GM21737 (cell line): ENCODE results near the gene RCAN2.

Source experiments
- ATAC-seq: cut with Tn5 transposase; IDR thresholded peaks from one replicate; pipeline ENCODE4 v1.9.1; 2021; ENCODE audit warnings: mild to moderate bottlenecking, moderate library complexity; ENCODE audit not compliant: unreplicated experiment

RCAN2 gene

DNA sequence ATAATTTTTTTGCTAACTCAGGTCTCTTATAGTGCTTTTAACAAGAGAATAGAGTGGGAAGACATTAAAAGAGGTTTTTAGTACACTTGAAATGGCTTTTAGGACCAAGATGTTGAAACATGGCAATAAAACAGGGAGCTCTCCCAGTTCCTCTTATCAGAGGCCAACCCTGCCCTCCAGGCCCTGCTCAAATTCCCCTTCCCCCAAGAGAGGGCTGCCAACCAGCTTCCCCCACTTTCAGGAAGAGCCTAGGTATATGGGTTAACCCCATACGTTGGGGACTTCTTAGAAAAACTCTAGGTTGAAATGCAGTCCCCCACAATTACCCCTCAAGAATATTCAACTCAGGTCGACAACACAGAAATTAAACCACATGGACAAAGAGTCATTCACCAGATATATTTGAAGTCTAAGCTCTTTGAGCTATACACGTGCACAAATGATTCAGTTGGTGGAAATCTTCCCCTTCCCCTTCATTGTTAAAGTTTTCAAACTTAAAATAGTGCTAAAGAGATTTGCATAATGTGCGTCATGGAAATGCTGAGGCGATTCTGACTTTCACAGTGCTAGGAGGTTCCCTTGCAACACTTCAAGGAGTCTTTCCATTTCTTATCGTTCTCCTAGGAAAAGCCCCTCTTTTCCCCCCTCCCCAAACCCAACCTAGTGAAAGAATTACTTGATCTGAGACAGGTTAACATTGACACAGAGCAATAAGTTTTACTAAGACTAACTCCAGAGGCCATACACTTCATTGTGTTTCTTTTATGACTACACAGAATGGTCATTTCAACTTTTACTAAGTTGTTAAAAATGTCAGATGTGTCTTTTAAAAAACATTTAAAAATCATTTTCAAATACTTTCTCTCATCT, 270.7 kb downstream of the RCAN2 start:
- ATAC-seq = peak; percentile 61

DNA sequence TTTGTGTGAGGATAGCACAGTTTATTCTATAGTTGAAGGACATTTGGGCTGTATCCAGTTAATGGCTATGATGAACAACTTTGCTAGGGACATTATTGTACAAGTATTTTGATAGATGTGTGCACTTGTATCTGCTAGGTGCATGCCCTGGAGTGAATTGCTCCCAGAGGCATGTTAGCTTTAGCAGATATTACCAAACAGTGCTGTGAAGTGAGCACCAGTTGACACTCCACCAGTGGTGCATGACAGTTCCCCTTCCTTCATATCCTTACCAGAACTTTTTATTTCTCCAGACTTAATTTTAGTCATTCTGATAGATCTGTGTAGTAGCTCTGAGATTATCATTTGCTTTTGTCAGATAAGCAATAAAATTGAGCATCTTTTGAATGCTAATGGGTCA, 271.6 kb downstream of the RCAN2 start:
- no peak for ATAC-seq

DNA sequence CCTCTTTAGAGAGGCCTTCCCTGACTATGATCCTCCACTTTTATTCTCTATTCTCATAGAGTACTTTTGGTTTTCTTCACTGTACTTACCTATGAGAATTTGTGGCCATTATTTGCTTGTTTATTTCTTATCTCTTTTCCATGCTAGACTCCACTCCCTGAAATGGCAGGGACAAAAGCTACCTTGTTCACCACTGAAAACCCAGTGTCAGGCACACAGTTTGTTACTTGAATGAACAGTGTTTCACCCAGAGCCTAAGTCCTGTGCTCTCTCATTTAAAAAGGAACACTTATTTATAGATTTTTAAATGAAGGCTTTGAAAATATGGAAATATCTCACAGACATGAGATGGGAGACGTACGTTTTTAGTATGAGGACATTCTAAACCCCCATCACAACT, 272.8 kb downstream of the RCAN2 start:
- no peak for ATAC-seq

DNA sequence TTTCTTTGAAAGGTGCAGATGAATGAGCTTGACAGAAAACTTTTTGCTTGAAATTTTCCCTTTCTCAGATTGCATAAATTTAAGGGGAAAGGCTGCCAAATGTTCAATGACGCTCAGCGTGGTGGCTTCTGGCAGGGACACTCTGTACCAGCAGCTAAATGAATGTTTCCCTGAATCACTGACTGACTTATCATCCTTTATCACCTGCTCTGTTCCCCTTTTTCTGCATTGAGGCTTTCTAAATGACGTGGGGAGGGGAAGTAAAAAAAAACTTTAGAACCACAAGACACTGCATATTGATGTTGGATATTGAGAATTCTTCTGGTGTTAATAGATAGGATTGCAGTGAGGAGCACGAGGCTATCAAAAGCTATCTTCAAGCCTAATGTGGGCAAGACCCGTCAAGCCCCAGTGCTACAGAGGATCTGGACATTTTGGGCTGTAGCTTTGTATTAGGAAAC, 273.5 kb downstream of the RCAN2 start:
- ATAC-seq = peak; percentile 45

DNA sequence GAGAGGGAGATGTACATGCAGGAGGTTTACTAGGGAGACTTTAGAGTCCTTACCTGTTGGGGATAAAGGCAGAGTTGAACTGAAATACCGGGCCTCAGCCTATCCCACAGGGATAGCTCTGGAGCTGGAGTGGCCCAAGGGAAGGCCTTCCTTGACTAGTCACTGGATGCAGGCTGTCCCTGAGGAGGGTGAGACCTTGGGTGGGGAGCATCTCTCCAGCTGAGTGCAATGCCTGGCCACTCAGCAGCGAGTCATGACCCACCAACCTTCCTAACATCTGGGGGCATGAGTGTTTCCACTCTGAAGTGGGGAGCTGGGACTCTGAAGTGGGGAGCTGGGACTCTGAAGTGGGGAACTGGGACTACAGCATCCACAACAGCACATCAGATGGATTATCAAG, 274.4 kb downstream of the RCAN2 start:
- ATAC-seq = no peak

DNA sequence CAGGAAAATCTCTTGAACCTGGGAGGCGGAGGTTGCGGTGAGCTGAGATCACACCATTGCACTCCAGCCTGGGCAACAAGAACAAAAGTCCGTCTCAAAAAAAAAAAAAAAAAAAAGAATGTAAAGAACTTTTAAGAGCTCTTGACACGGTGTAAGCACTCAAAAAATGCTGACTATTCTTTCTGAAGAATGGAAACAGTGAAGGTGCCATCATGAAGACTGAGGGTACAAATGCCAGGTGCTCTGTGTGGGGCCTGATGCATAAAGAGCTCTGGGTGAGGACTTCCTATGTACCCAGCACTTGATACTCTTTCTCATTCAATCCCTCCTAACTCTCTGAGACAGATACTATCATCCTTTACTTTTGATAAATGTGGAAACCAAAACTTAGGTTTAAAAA, 275.5 kb downstream of the RCAN2 start:
- ATAC-seq = no peak

DNA sequence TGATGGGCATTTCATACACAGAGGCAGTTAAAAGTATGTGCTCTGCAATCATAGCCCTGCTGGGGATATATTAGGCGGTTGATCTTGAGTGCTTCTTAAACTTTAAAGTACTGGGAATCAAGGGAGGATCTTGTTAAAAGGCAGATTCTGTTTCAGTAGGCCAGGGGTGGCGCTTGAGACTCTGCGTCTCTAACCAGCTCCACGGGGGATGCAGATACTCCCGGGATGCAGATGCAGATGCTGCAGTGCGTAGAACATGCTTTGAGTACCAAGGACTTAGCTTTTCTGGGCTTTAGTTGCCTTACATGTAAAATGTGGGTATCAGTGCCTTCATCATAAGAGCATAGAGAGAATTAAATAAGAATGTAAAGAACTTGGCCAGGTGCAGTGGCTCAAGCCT, 276.0 kb downstream of the RCAN2 start:
- ATAC-seq = no peak

DNA sequence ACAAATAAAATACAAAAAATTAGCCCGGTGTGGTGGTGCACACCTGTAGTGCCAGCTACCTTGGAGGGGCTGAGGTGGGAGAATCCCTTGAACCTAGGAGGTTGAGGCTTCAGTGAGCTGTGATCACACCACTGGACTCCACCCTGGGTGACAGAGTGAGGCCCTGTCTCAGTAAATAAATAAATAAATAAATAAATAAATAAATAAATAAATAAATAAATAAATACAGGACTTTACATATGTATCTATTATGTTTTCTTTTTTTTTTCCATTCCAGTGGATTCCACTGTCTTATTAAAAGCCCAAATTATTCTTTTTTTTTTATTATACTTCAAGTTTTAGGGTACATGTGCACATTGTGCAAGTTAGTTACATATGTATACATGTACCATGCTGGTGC, 279.3 kb downstream of the RCAN2 start:
- ATAC-seq = no peak

DNA sequence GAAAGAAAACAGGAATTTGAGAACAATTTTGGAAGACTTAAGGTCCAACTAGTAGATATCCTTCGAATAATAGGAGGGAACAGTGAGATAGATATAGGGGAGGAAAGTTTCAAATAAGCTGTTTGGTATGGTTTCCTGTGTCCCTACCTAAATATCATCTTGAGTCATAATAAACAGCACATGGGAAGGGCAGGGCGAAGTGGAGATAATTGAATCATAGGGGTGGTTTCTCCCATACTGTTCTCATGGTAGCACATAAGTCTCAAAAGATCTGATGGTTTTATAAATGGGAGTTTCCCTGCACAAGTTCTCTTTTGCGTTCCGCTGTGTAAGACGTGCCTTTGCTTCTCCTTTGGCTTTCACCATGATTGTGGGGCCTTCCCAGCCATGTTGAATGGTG, 281.0 kb downstream of the RCAN2 start:
- ATAC-seq = no peak

DNA sequence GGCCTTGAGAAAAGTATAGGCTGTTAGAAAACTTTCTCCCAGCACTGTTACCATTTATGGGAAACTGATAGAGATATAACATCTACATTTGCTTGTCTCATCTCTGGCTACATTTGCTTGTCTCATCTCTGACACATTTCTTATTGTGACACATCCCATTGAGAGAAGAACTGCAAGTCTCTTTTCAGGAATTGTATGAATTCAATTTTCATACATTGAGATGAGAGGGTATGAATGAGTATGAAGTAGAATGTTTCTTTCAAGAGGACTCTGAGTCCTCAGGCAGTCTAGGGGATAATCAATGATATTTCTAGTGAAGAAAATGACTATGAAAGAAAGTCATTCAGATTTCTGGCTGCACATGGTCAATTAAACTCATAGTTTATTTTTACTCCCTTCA, 282.9 kb downstream of the RCAN2 start:
- no peak for ATAC-seq

DNA sequence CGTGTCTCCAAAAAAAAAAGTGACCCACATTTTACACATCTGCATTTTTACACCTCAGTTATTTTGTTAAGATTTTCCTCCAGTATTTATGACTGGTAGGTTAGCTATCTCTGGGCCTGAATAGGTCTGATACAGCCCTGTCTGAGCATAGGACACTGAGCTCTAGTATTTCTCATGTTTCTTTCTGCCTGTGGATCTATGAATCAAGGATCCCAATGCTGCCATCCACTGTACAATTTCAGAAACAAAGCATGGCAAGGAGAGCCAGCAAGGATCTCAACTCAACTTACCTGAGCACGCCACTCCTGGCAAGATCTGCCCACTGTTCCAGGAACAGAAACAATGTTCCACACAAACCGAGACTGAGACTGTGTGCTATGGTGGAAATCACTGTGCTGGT, 284.1 kb downstream of the RCAN2 start:
- no peak for ATAC-seq

DNA sequence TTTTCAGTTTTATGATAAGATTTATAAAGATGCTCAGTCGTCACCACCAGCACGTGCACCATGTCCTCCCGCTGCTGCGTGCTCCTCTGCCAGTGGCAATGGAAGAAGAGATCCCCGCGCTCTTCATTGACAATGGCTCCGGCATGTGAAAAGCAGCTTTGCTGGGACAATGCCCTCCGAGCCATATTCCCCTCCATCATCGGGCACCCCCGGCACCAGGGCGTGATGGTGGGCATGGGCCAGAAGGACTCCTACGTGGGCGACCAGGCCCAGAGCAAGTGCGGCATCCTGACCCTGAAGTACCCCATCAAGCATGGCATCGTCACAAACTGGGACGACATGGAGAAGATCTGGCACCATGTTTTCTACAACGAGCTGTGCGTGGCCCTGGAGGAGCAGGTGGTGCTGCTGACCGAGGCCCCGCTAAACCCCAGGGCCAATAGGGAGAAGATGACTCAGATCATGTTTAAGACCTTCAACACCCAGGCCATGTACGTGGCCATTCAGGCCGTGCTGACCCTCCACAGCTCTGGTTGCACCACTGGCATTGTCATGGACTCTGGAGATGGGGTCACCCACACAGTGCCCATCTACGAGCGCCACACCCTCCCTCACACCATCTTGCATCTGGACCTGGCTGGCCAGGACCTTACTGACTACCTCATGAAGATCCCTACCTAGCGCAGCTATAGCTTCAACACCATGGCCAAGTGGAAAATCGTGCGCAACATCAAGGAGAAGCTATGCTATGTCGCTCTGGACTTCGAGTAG, 286.2 kb downstream of the RCAN2 start:
- no peak for ATAC-seq

DNA sequence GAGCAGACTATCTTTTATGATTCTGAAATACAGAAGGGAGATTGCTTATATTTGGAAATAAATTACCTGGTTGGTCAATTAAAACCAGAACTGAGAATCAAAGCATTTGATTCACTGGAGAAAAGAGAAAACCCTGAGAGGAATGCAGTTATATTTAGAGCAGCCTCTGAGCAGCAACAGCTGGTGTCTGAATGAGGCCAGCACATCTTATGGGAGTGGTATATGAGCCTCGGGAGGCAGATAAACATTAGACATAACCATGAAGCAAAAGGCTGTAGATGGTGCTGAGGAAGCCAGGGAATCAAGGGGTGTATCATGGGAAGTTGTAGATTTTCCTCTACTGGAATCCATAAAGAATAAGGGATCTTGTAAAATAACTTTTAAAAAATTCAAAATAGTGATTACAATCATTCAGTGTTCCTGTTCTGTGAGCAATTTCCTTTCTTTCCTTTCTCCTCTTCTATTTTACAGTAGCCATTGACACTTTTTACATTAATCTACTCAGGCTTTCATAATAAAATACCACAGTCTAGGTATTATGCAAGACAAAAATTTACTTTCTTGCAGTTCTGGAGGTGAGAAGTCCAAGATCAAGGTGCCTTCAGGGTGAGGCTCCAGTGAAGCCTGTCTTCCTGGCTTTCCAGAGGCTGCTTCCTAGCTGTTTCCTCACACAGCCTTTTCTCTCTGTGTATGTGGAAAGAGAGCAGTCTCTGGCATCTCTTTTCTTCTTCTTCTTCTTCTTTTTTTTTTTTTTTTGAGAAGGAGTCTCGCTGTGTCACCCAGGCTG, 287.7 kb downstream of the RCAN2 start:
- ATAC-seq = no peak

DNA sequence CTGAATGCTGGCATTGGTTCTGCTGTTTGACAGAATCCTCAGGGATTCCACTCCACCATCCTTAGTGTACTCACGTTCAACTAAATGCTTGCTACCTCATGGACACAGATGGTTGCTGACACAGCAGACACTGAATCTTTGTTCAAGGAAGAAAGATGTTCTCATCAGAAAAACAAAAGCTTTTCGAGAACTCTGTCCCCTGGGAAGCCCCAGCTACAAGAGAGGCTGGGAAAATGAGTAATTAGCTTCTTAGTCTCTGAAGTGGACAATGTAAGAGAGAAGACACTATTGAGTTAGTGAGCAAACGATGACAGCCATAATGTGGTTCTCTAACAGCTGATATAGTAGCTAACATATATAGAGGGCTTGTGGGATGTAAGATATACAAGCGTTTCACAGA, 289.5 kb downstream of the RCAN2 start:
- no peak for ATAC-seq

DNA sequence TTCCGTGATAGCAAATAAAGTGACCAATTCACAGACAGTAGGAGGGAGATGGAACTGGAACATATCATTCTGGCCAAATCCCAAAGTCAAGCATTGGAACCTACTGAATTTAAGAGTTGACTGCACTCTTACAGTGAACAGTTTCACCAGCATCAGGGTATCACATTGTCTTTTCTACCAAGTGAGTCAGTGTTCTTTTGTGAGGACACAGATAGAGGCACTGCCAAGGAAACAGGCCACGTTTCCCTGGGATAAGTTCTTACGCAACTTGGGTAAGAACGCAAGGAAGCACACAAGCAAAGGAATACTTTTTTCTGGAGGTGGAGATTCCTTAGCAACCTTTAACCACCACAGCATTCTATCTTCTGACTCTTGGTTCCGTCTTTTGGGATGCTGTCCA, 291.9 kb downstream of the RCAN2 start:
- ATAC-seq = no peak

DNA sequence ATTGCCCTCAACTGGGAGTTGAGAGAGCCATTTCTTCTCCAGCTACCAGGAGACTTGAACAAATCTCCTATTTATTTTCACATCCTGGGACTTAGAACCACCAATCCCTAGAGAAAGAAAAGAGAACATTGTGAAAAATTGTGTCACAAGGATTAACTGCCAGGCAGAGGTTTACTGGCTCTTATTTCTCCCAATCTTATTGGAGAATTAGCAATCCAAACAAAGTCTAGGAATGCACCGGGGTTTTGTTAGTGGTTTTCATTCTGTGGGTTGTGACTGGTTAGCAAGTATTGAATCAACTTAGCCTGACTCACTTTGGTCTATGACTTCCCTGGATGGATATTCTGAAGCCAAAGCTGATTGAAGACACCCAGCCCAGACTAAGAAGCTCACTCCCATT, 299.3 kb downstream of the RCAN2 start:
- no peak for ATAC-seq

DNA sequence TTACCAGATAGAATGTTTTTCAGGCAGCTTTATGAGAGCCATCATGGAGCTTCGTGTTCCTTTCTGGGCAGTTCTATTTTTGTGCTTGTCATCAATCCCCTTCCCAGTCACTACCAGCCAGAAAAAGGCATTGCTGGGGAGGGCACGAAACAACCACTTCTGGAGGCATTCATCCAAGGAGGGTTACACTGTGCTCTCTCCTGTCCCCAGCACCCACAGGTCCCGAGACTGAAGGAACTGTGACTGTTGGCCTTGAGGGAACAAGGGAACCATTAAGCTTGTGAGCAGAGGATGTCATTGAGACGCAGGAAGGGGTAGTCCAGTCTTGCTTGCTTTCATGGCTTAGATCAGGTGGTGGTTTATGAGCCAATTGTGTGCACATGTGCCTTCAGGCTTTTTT, 300.4 kb downstream of the RCAN2 start:
- ATAC-seq = no peak

DNA sequence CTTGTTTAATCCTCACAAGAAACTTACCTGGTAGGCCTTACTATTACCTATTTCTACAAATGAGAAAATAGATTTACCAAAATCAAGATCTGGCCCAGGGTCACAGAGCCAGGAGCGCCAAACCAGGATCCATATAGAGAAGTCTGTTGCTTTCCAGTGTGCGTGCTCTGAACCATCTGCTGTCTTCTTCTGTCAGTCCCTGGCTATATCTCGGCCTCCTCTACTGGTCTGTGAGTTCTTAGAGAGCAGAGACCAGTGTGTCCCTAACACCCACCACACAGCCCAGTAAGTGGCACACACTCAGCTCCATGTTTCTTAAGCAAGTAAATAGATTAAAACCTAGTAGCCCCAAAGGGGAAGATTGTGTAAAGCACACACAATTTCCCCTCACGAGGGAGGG, 301.5 kb downstream of the RCAN2 start:
- ATAC-seq = no peak

DNA sequence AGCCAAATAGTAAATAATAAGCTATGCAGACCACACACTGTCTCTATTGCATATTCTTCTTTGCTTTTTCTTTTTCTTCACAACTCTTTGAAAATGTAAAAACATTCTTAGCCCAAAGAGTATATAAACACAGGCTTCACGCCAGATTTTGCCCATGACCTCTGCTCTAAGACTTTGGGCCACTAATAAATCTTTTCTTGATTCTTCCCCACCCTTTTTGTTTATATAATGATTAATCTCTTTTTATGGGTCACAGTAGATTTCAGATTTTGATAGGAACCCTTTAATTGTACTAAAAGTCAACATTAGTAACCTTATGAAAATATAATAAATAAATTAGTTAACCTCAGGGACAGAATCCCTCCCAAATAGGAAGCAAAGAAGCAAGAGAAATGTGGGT, 304.7 kb downstream of the RCAN2 start:
- no peak for ATAC-seq

DNA sequence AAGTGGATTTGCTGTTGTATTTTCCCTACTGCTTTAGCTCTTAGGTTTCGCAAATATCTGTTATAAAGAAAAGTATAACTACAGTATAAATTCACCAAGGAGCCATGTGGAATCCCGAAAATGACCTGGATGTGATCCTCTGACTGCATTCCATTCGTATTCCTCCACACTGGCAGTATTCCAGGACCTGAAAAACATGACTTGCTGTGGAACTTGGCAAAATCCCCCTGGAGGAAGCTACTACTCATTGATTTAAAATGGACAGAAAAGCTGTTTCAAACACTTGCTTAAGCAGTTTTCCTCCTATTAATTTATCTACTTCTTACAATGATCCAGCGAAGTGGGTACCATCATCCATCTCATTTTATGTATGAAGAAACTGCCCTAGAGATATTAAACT, 307.1 kb downstream of the RCAN2 start:
- ATAC-seq = no peak

DNA sequence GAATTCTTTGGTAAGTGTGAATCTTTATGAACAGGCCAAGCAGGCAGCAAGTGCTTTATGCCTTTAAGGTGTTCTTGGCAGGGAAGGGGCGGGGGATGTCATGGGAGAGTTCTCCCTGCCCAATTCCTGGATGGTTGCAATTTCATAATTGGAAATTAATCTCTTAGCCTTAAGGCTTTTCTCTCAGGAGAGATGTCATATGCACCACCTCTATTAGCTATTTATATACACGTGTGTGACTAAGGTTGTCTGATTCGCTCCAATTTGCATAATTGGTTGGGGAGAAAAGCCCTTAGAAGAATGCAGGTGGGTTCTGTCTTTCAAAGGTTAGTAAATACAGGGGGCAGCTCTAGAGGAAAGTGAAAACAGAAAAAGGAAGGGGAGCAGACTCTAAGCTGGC, 315.3 kb downstream of the RCAN2 start:
- no peak for ATAC-seq
